DOHH2 (cell line): ENCODE measurements around the gene PLXNA2.

Experiments used
- CTCF ChIP-seq: fragments of 200-600 bp; sonication (generic); IDR thresholded peaks from one replicate; pipeline ENCODE4 v1.5.1; 2014; ENCODE audit warnings: antibody characterized with exemption, mild to moderate bottlenecking, low read depth, low read length; ENCODE audit not compliant: poor library complexity, severe bottlenecking
- EZH2phosphoT487 ChIP-seq: fragments of 200-600 bp; sonication (generic); IDR thresholded peaks from 2 replicates; pipeline ENCODE4 v1.6.1; 2017; ENCODE audit warnings: borderline replicate concordance, mild to moderate bottlenecking, antibody characterized with exemption, low read length, moderate library complexity, mixed read lengths

DNA sequence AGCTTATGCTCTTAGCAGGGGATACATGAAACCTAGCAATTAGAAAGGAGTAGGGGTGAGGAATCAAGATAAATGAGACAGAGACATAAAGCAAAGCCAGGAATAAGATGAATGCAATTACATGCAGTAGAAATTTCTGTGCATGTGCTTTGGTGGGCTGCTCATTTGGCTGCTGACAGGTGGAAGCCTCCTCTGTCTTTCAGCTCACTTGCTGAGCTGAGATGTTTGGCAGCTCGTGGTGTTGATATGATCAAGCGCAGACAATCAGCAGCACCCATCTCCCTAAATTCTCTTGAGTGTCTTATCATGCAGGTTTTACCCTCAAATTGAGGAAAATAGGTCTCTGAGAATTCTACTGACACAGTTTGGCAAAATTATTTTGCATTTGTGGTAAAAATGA is 224.9 kb downstream of the PLXNA2 start:
- no peak for TF ChIP-seq CTCF
- no peak for TF ChIP-seq EZH2phosphoT487
